GM18867 (cell line): ENCODE data around the gene IRF2BPL.
A peak's percentile ranks its signal among the peaks of the same experiment; 100 is the strongest.

Experiments used
- ATAC-seq: cut with Tn5 transposase; IDR thresholded peaks from one replicate; pipeline ENCODE4 v1.9.1; 2021; ENCODE audit warnings: mild to moderate bottlenecking, moderate library complexity; ENCODE audit not compliant: unreplicated experiment

The IRF2BPL gene

DNA sequence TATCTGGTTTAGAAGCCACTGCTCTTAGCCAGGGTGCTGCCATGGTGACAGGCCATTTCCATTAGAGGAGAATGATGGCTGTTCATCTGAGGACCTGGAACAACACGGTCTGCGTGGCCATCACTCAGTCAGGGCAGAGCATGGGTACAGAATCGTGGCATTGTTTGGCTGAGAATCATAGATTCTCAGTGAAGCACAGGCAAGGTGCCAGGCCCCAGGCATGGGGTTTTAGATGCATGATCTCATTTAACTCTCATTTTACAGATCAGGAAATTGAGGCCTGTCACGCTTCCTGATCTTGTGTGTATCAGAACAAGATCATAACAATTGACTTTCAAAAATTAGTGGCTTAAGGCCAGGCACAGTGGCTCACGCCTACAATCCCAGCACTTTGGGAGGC, 26.8 kb upstream of the IRF2BPL start:
- no peak for ATAC-seq

DNA sequence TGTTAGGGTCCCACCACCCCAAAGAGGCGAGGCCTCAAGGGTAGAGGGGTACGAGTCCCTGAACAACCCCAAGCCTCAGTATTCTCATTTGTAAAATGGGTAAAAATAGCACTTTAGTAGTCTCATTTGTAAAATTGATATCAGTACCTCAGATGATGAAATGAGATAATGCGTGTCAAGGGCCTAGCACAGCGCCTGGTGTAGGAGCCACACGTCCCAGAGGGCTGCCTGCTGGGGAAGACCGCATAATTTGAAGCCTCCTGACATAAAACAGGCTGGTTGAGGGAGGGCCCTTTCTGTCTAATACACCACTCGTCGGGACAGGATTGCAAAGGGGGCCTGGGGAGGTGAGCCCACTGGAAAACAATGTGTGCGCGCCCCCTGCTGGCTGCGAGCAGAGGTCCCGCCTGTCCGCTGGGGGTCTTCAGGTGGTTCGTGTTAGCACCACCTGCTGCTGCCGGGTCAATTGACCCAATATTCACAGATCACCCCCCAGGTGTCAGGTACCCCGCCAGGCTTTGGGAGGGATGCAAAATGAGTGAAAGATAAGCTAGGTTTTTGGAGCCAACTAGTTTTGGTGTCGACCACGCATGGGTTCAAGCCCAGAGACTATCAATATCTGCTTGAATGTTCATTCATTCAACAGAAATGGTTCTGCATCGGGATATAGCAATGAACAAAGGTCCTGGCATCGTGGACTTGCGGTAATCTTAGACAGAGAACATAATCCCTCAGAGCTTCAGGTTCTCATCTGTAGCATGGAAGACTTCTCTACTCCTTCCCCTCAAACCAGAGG, 24.7 kb upstream of the IRF2BPL start:
- no peak for ATAC-seq

DNA sequence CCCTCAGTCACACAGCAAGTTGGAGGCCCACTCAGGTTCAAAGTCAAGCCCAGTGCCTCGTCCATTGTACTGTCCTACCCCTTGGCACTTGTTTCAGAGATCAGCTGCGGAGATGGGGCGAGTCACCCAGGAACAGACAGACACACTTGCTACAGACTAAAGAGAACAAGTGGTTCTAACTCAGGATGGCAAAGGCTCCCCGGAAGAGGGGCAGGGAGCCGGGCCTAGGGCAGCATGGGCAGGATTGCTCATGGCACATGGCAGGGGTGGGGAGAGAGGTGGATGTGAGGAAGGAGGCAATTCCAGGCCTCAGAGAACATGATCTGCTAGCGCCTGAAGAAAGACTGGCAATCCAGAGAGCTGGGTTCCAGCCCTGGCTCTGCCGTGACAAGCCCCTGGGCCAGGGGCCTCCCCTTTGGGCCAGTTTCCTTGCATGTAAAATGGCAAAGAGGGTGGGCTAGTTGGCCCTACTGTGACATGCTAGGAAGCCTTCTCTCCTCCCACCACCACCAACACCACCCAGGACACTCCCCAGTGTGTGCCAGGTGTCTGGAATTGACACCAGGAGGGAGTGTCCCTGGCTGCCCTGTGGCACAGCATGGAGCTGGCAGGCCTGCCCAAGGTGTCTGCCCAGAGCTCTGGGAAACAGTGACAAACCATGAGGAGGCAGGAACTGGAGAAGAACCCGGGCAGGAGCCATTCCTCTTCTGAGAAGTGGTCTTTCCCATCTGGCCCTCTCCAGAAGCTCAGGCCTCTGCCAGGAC, 24.0 kb upstream of the IRF2BPL start:
- no peak for ATAC-seq

GRCh38 chr14:77051116-77051515, 22.6 kb upstream of the IRF2BPL start:
- ATAC-seq: no peak

- no peak for ATAC-seq
Observed at GRCh38 chr14:77046721-77047120, 18.2 kb upstream of the IRF2BPL start.

DNA sequence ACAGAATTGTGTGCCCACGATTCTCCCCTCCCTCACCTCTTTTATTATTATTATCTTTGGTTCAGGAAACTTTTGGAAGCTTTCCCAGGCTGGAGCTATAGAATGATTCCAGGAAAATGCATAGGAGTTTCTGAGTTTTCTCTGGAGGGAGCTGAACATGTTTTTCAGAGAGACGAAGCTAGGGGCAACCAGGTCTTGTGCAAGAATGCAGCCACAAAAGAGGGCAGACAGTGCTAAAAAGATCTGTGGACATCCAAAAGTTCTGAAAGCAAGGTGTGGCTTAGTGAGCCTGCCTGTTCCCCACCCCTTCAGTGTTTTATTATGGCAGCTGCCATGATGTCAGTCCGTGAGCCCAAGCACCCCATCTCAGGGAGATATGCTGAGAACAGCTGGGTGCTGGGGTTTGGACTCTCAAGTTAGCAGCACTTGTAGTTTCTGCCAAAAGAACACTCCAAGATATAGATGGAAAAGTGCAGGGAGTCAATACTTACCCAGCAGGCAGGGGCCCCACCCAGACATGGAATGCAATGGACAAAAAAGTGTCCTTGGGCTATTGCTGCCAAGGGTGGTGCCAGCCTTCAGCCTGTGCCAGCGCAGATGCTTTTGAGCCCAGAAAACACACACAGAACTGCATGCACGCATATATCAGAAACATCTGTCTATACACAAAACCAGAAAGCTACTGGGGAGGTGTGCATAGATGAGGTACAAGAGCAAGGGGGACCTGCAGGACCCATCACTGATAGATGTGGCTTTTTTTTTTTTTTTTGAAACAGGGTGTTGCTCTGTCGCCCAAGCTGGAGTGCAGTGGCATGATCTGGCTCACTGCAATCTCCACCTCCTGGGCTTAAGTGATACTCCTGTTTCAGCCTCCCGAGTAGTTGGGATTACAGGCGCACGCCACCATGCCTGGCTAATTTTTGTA, 17.0 kb upstream of the IRF2BPL start:
- ATAC-seq: no peak

- ATAC-seq: no peak
Observed at GRCh38 chr14:77044783-77045237, 16.3 kb upstream of the IRF2BPL start.

DNA sequence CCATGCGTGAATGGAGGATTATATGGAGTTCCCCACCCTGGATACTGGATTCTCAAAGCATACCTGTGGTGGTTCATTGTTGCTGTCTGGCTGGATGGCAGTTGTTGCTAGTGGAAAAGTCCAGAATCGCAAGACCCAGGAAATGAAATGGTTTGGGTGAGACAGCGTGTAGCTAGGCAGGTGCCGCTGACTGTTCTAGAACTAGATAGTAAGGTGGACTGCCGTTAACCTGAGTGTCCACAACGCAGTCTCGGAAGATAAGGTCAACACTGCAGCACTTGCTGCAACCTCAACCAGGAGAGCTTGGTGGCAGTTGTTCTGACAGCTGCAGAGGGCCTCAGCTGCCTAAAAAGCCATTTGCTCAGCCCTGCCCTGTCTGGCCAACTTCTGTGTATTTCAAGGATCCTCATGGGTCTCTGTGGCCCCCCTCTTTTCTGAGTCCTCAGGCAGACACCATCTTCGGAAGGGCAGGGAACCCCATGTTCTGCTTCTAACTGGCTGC, 15.5 kb upstream of the IRF2BPL start:
- no peak for ATAC-seq

GRCh38 chr14:77043177-77043983, 14.9 kb upstream of the IRF2BPL start:
- ATAC-seq: no peak

DNA sequence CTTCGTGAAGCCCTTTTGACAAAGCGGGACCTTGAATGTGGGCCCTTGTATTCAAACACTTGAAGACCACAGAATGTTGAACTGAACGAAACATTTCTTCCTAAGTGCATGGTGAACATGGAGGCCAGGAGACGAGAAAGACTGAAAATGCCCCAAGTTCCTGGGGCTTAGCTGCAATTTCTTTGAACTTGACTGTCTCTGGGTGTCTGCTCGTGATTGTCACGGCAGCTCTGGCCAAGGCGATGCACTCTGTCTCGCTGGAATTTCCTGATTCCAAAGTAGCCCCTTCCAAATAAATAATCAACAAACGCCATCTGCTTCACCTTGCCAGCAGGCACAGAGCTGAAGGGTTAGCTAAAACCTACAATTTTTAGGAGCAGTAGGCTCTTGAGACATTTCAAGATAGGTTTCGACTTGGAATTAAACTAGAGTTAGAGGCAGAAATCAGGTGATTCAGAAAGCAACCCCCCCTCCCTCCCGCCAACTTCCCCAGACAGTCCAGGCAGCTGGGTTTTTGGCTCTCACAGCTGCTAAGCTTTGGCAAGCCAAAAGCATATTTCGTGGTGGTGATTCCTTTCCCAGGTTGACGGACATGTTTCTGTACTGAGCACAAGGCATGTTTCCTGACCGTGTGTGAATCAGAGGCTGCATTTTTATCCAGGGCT, 13.5 kb upstream of the IRF2BPL start:
- no peak for ATAC-seq

- ATAC-seq: no peak
Observed at GRCh38 chr14:77040741-77041653, 12.5 kb upstream of the IRF2BPL start.

DNA sequence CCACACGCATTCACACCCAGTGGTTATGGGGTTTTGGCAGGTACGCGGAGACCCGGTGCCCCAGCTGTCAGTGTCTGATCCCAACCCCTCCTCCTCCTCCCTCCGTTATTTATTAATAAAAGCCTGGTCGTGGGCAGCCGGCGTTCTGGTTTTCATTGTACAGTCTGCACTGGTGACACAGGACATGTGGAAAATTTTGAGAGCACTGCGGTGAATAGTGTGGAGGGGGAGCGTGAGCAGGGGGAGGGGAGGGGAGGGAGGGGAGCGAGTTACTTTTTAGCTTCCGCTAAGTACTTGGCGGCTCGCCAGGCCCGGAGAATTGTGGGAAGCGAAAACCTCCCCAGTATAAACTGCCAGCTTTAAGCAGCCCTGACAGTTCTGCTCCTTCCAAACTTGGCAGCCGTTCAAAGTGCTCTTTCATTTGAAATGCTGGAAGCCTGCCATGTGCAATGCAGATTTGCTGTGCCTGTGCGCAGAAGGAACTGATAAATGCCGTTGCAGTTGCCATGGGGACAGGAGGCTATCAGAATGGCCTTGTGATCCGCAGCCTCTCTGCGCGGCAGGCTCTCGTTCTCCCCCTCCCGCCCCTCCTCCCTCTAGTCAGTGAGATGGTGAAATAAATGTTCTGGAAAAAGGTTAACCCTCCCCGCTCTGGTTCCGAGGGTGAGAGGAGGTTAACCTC, 11.7 kb upstream of the IRF2BPL start:
- peak; percentile 66 for ATAC-seq

DNA sequence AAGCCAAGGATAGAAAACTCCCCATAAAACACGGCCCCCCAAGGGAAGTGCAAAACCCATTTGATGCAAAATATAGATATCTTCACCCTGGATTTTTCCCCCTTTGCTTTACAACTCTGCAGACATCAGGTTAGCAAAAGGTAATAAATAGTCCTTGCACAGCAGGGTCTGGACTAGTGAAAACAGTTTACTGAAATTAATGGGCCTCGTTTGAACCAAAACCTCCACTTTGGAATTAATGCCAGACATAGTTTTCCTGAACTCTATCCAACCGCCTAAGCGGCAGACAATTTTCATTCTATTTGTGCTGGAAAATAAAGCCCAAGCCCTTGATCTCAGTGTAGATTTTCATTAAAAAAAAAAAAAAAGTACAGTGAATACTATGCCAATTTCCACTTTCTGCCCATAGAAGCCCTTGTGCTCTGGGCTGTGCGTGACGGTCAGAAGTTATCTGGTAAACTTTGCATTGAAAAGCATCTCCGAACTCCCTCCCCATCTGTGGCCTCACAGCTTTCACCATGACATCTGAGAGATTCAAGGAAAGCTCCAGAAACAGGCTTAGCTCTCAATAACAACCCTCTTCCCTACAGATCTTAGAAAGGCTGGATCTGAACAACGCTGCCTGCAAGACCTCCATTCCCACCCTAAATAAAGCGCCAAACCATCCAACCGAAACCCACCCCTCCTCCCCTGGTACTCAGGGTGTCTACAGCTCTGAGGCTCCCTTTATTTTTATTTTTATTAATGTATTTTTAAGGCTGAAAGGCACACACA, 11.0 kb upstream of the IRF2BPL start:
- no peak for ATAC-seq

DNA sequence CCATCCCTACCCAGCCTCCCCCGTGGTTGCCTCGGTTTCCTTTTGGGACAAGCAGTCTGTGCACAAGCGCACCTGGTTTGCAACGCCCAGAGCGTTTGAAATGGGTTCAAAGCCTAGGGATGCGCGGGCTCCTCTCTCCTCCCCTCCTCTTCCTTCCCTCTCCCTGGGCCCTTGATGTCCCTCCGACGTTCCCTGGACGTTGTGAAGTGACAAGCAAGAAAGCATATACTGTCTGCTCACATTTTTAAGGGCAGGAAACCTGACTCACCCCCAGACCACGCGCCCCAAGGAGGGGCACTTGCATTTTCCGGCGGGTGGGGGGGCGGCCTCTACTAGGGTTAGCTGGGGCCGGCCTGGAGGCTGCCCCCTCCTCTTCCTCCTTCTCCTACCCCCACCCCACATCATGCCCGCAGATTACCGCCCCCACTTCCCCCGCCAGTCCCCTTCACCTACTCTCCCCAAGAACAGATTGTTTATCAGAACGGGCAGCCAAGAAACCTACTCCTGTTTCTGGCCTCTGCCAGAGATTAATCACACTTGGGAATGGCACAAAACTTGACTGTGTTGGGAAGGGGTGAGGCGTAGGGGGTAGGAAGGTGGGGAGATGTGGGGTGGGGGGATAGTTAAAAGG, 9.5 kb upstream of the IRF2BPL start:
- ATAC-seq: no peak

DNA sequence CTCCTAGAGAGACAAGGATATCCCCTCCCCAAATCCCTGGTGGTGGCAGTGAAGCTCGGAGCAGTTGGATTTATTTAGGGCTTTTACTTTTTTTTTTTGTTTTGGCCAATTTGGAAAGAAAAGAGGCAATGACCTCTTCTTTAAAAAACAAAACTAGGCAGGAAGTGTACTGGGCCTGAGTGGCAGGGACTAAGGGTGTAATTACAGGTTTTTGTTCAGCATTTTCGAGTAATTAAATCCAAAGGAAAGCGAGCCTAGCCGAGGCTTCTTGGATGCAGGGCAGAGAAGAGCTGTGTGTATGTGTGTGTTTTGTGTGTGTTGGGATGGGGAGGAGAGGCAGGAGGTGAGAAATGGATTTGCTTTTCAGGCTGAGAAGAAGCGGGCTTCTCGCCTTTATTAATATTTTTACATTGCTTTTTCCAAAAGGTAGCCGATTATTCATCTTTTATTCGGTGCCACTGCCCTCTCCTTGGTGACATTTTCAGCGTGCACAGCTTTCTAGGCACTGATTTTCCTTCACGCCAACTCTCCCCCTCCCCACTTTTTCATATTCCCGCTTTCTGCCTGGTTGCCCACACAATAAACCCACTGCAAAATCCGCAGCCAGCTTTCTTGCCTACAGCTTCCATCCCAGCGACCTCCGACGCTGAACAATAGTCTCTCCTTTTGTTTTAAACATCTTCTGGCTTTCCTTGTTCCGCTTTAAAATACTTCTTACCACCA, 8.9 kb upstream of the IRF2BPL start:
- ATAC-seq: no peak
